PC-9 (cell line): ENCODE measurements around the gene CCDC167. TPM values are rescaled to one million over a fixed set of nuclear protein-coding genes. Genes with fewer than 3 reads are reported as not detected.

Source experiments
- BruUV-seq: library from RNA; stranded (reverse); fragments of 400-500 nt; replicated peaks from 2 replicates; lab custom pipeline; 2021; lab: Mats Ljungman, UMichigan
- CTCF ChIA-PET: fragments of 300-600 bp; sonication (Branson Sonifier 250); formaldehyde crosslinking; loops from one replicate; lab custom pipeline; 2022; ENCODE audit warnings: antibody characterized with exemption; lab: Charles Lee
- POLR2A ChIA-PET: fragments of 300-600 bp; sonication (Branson Sonifier 250); formaldehyde crosslinking; loops from one replicate; lab custom pipeline; 2022; ENCODE audit warnings: antibody characterized with exemption; ENCODE audit not compliant: unreplicated experiment; lab: Charles Lee
- DNase-seq, 2 experiments: peaks; one replicate each; pipeline versions ENCODE4 v3.0.0 to v3.0.0-alpha.2; 2015 to 2022; ENCODE audit warnings: mixed read lengths in 1 of 2
- H2AFZ ChIP-seq: fragments of 200-600 bp; sonication (generic); 2 replicates; pipeline ENCODE4 v1.8.1; 2017; ENCODE audit warnings: antibody characterized with exemption
- H3F3A ChIP-seq: fragments of 200-600 bp; sonication (generic); 2 replicates; pipeline ENCODE4 v1.8.1; 2017; ENCODE audit warnings: antibody characterized with exemption, mild to moderate bottlenecking, low read depth; ENCODE audit not compliant: insufficient read depth
- H3K27ac ChIP-seq: fragments of 200-600 bp; sonication (generic); 2 replicates; pipeline ENCODE4 v1.6.1; 2016; ENCODE audit warnings: mixed run types
- H3K27me3 ChIP-seq: fragments of 200-600 bp; sonication (generic); 2 replicates; pipeline ENCODE4 v1.6.1; 2016; ENCODE audit warnings: low read depth, mixed run types; ENCODE audit not compliant: insufficient read depth
- H3K36me3 ChIP-seq: fragments of 200-600 bp; sonication (generic); 2 replicates; pipeline ENCODE4 v1.6.1; 2016; ENCODE audit warnings: low read depth, mixed run types
- H3K4me1 ChIP-seq: fragments of 200-600 bp; sonication (generic); replicated peaks from 2 replicates; pipeline ENCODE4 v1.6.1; 2016; ENCODE audit warnings: mixed run types; ENCODE audit not compliant: insufficient read depth
- H3K4me2 ChIP-seq: fragments of 200-600 bp; sonication (generic); 2 replicates; pipeline ENCODE4 v1.6.1; 2017; ENCODE audit warnings: mixed run types
- H3K4me3 ChIP-seq: fragments of 200-600 bp; sonication (generic); 2 replicates; pipeline ENCODE4 v1.6.1; 2016; ENCODE audit warnings: mixed run types
- H3K79me2 ChIP-seq: fragments of 200-600 bp; sonication (generic); 2 replicates; pipeline ENCODE4 v1.6.1; 2017; ENCODE audit warnings: low read depth, mixed run types
- H3K9me2 ChIP-seq: fragments of 200-600 bp; sonication (generic); 2 replicates; pipeline ENCODE4 v1.8.1; 2017; ENCODE audit warnings: mild to moderate bottlenecking; ENCODE audit not compliant: insufficient read depth
- H3K9me3 ChIP-seq: fragments of 200-600 bp; sonication (generic); 2 replicates; pipeline ENCODE4 v1.8.1; 2016; ENCODE audit warnings: low read depth; ENCODE audit not compliant: insufficient read depth
- H4K20me1 ChIP-seq: fragments of 200-600 bp; sonication (generic); 2 replicates; pipeline ENCODE4 v1.8.1; 2017; ENCODE audit not compliant: insufficient read depth
- EZH2 ChIP-seq: fragments of 200-600 bp; sonication (generic); IDR thresholded peaks from 2 replicates; pipeline ENCODE4 v1.8.0; 2017; ENCODE audit warnings: antibody characterized with exemption, low read depth
- intact Hi-C: fragments of 100-400 bp; cut with micrococcal nuclease; formaldehyde crosslinking; loops from one replicate; pipeline ENCODE4 v1.10.0; 2022; ENCODE audit not compliant: unreplicated experiment
- total RNA-seq: library from RNA; stranded (reverse); gene quantifications from 2 replicates; pipeline ENCODE4 v1.2.3, GENCODE V29; 2021
- TF ChIP-seq, protein P1 (sequence below): fragments of 200-600 bp; sonication (generic); conservative IDR thresholded peaks from 2 replicates; pipeline ENCODE4 v1.6.1; 2017; ENCODE audit warnings: mixed run types, antibody characterized with exemption, mild to moderate bottlenecking, moderate library complexity

CCDC167 gene
- total RNA-seq, 1 experiment from 2014 or later, result 29.4 TPM

GRCh38 chr6:37481711-37482605 is 17.7 kb downstream of the CCDC167 start:
- no peak for TF ChIP-seq EZH2
- TF ChIP-seq, protein P1, sequence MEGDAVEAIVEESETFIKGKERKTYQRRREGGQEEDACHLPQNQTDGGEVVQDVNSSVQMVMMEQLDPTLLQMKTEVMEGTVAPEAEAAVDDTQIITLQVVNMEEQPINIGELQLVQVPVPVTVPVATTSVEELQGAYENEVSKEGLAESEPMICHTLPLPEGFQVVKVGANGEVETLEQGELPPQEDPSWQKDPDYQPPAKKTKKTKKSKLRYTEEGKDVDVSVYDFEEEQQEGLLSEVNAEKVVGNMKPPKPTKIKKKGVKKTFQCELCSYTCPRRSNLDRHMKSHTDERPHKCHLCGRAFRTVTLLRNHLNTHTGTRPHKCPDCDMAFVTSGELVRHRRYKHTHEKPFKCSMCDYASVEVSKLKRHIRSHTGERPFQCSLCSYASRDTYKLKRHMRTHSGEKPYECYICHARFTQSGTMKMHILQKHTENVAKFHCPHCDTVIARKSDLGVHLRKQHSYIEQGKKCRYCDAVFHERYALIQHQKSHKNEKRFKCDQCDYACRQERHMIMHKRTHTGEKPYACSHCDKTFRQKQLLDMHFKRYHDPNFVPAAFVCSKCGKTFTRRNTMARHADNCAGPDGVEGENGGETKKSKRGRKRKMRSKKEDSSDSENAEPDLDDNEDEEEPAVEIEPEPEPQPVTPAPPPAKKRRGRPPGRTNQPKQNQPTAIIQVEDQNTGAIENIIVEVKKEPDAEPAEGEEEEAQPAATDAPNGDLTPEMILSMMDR, result no peak
- peaks cover 2% of the 10 kb centered on the region; the same call in 1 of the 2 replicates for H4K20me1 ChIP-seq
- intact Hi-C loops, result loop anchor here (5.0 to 10.0 kb wide), 3 partner anchors 53 to 1010 kb away; no protein-coding TSS in a partner anchor
- no peaks in the 10 kb centered on the region for H3K9me3 ChIP-seq
- no peak overlapping the region for H3K4me2 ChIP-seq
- no peaks in the 10 kb centered on the region for H3F3A ChIP-seq
- BruUV-seq, result no TSS peak
- no peaks in the 10 kb centered on the region for H3K9me2 ChIP-seq
- no peaks in the 10 kb centered on the region for H3K4me1 ChIP-seq
- no peak overlapping the region for H3K4me3 ChIP-seq
- 0 out of 2 replicates have a peak, but pooled peaks cover 9% of the 10 kb centered on the region for H3K36me3 ChIP-seq
- H3K27ac ChIP-seq, result no peak overlapping the region
- CTCF ChIA-PET, result no interaction called here
- DNase-seq, result no peak
- H3K79me2 ChIP-seq, result no peaks in the 10 kb centered on the region
- H3K27me3 ChIP-seq, result no peaks in the 10 kb centered on the region
- H2AFZ ChIP-seq, result no peak overlapping the region
- POLR2A ChIA-PET, result no interaction called here

- no peaks in the 10 kb centered on the region for H3K79me2 ChIP-seq
- 0 out of 2 replicates have a peak, but pooled peaks cover 9% of the 10 kb centered on the region for H3K36me3 ChIP-seq
- ChIA-PET CTCF (no interaction called here), POLR2A (no interaction called here)
- H2AFZ ChIP-seq, result no peak overlapping the region
- no peaks in the 10 kb centered on the region for H3K4me1 ChIP-seq
- H3K9me3 ChIP-seq, result no peaks in the 10 kb centered on the region
- H3K4me2 ChIP-seq, result no peak overlapping the region
- TF ChIP-seq EZH2, result no peak
- TF ChIP-seq, protein P1, result no peak
- BruUV-seq, result no TSS peak
- peaks cover 3% of the 10 kb centered on the region; the same call in 1 of the 2 replicates for H4K20me1 ChIP-seq
- DNase-seq, result no peak
- H3K27me3 ChIP-seq, result no peaks in the 10 kb centered on the region
- no peaks in the 10 kb centered on the region for H3F3A ChIP-seq
- no peak overlapping the region for H3K4me3 ChIP-seq
- H3K27ac ChIP-seq, result no peak overlapping the region
- H3K9me2 ChIP-seq, result no peaks in the 10 kb centered on the region
- intact Hi-C loops, result loop anchor here (5.0 to 10.0 kb wide), 3 partner anchors 54 to 1011 kb away; no protein-coding TSS in a partner anchor
Measured at GRCh38 chr6:37480951-37481534, 18.6 kb downstream of the CCDC167 start.

GRCh38 chr6:37480118-37480736 is 19.5 kb downstream of the CCDC167 start:
- Histone ChIP-seq H3K9me3 (no peaks in the 10 kb centered on the region), H3K4me1 (no peaks in the 10 kb centered on the region), H3K4me3 (no peak overlapping the region), H3K79me2 (no peaks in the 10 kb centered on the region), H3K9me2 (no peaks in the 10 kb centered on the region), H2AFZ (no peak overlapping the region), H3F3A (no peaks in the 10 kb centered on the region), H3K27me3 (no peaks in the 10 kb centered on the region), H3K27ac (no peak overlapping the region), H3K36me3 (0 out of 2 replicates have a peak, but pooled peaks cover 9% of the 10 kb centered on the region), H4K20me1 (peaks cover 3% of the 10 kb centered on the region; the same call in 1 of the 2 replicates), H3K4me2 (no peak overlapping the region)
- ChIA-PET CTCF (no interaction called here), POLR2A (no interaction called here)
- intact Hi-C loops, result loop anchor here (5.0 to 10.0 kb wide), 3 partner anchors 55 to 1012 kb away; no protein-coding TSS in a partner anchor
- DNase-seq, result no peak
- TF ChIP-seq, protein P1, result no peak
- no peak for TF ChIP-seq EZH2
- no TSS peak for BruUV-seq
